ENCODE data around the gene RNF208.

RNF208 gene

DNA sequence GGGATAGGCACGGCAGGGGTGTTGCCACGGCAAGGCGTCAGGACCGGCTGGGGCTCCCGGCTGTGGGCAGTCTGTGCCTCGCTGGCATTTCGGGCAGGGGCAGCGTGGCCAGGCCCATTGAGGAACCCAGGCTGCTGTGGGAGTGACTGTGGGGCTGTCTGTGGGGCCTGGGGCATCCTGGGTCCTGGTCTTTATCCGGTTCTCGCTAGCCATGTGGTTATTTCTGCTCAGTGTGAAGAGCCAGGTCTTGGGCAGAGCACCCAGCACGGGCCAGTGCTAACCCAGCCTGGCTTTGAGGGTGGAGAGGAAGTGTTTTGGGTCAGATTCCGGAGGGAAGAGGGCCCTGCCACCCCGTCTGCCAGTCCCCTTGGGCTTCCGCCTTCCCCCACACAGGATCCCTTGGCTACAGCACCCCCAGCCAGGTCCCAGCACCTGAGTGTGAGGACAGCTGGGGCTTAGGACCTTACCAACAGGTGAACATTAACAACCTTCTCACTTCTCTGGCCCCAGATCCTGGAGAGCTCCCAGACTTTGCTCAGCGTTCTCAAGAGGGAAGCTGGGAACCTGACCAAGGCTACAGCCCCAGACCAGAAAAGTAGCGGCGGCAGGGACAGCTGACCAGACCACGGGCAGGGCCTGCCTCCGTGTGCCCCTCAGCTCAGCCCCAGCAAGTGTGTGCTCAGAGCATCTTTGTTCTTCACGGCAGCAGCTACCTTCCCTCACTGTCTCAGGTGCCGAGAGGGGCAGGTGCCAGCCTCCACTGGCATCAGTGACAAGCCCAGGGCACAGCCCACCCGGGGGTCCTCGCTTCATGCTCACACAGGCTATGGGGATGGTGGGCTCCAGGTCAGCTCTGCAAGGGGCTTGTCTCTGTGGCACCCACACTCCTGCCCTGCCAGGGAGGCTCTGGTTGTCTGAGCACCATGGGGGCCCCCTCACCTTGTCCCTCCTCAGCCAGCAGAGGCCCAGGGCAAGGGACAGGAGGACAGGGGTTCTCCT, 32.4 kb downstream of the RNF208 start:
- no peak for DNase-seq

DNA sequence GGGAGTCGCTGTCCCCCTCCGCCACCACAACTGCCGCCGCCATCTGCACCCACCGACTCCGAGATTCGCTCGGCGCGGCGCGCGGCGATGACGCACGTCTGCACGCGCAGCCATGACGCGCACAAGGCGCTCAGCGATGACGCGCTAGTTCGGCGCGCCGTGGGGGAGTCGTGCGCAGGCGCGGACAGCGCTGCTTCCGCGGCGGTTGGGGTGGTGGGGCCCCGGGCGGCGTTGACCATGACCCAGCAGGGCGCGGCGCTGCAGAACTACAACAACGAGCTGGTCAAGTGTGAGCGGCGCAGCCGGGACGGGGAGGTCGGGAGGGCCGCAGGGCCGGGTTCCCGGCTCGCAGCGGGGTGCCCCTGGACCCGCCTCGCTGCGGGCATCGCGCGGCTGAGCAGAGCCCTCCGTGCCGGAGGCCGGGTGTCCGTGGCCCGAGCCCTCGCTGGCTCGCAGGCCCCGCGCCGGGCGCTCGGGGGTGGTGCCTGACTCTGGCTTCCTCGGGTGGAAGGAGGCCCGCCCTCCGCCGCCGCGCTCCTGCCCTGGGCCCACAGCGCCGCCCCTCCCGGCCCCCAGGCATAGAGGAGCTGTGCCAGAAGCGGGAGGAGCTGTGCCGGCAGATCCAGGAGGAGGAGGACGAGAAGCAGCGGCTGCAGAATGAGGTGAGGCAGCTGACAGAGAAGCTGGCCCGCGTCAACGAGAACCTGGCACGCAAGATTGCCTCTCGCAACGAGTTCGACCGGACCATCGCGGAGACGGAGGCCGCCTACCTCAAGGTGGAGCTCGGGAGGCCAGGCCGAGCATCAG, 33.3 kb downstream of the RNF208 start, which contains the start of the genes ANAPC2 and SSNA1:
Gene ANAPC2, minus strand, starts transcription at position 71 of the 807 bp plus-strand sequence. Its CDS starts 28 bp downstream, at position 43.
Gene SSNA1, plus strand, starts transcription at position 187 of the 807 bp plus-strand sequence. Its CDS starts 51 bp downstream, at position 238.
- DNase-seq = peak; percentile 97

DNA sequence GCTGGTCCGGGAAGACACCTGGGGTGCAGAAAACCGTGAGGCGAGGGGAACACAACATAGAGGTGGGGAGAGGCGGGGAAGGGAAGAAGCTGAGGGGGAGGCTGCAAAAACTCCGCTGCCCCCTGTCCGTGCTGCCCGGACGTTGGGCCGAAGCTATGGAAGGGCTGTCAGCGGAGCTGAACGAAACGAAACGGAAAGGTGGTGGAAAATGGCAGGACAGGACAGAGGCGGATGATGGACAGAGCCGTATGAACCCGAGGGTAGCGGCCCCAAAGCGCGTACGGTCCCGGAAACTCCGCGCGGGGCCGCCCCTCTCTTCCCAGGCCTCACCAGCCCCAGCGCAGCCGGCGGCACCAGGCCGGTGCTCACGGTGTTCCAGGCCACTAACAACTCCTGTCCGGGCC, 34.0 kb downstream of the RNF208 start:
- DNase-seq = no peak

DNA sequence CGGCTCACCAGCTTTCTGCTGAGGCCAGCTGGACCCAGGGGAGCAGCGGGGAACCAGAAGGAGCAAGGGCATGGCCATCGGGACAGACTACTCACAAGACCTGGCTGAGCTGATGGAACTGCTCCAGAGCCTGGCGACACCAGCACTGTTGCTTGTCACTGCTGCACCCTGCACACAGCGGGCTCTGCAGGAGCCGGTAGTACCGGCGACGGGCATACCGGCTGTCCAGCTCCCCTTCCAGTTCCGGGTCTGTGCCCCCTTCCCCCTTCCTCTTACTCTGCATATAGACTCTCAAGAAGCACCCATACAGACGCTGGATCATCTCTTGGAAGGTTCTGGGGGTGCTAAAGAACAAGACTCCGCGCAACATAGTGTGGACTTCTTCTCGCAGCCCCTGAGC, 34.7 kb downstream of the RNF208 start:
- DNase-seq = no peak

DNA sequence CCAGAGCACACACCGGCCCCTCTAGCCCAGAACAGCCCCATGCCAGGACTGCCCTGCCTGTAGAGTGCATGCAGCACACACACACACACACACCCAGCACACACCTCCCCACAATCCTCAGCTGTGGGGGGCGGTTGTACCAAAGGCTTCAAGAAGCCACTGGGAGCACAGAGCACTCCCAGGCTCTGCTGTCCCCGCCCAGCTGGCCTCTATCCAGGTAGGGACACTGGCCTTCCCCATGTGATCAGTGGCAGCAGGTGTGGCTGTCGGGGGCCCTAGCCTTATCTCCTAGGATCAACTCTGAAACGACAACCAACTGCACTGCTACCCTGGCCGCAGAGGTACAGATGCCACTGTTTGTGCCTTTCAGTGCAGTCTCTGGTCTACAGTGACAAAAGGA, 35.7 kb downstream of the RNF208 start:
- no peak for DNase-seq

DNA sequence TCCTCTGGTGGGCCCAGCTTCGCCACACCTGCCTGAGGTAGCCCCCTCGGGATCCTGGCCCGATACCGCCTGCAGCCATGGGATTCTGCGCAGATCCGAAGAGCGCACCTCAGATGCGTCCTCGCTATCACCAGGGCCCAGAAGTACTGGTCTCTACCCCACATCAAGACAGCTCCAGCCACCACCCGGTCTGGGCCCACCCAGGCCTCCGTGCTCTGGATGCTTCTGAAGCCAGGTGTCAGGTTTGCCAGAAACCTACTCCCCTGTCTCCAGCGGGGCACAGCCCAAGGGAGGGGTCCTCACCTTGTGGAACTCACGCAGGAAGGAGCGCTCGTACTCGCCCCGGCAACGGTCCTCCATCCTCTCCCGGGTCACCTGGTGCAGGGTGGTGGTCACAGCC, 36.1 kb downstream of the RNF208 start:
- no peak for DNase-seq

DNA sequence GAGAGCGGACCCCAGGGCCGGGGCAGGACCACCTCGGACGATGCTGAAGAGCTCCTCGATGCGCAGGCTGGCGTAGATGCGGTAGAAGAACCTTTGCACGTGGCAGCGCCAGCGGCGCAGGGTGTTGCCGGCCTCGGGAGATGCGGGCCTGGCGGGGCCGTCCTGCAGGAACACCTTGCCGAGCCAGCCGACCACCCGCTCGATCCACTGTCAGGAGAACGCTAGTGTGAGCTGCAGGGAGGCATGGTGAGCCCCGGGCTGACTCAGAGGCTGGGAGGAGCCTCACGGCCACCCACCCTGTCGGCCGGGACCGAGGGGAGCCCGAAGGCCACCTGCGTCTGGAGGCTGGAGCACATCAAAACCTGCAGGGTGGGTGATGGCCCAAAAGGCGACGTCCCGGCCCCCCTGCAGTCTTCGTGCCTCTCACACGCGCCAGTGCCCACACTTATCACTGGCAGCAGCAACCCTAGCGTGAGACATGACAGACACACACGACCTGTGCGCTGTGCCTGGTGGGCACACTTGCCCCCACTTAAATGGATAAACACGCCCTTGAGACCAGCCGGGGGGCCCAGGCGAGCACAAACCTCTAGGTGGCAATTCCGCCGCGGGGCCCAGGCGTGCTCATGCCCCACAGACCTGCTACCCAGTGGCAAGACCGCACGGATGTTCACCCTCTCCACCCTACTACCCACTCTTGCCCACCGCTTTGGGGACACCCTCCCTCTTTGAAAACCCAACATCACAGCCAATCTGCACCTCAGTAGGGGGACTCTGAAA, 37.0 kb downstream of the RNF208 start:
- DNase-seq = no peak

DNA sequence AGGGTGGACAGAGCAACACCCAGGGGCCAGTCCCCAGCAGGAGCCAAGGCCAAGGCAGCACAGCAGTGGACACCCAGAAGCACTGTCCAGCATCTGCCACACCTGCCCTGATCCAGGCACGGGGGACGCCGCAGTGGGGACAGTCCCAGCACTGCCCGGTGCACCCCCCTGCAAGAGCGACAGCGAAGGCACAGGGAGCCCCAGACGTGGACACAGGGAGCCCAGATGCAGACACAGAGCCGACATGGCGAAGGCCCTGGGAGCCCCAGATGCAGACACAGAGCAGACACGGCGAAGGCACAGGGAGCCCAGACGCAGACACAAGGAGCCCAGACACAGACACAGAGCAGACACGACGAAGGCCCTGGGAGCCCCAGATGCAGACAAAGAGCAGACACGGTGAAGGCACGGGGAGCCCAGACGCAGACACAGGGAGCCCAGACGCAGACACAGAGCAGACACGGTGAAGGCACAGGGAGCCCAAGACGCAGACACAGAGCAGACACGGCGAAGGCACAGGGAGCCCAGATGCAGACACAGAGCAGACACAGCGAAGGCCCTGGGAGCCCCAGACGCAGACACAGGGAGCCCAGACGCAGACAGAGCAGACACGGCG, 38.0 kb downstream of the RNF208 start:
- DNase-seq = no peak

GRCh38 chr9:137182836-137183235, 39.2 kb downstream of the RNF208 start:
- DNase-seq = no peak

DNA sequence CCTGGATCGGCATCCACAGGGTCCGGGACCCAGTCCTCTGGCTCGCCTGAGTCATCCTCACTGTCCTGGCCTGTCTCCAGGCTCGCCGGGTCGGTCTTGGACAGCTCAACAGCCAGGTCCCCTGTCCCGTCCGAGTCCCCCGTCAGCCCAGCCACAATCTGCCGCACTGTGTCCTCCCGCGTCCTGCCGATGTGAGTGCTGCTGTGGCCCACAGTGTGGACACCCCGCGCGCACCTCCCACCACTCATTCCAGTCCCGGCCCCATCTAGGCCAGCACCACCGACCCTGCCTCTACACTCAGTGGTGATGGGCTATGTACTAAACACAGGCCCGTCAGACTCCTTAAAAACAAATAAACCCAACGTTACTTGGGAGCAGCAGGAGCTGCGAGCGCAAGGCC, 40.4 kb downstream of the RNF208 start:
- DNase-seq = no peak

DNA sequence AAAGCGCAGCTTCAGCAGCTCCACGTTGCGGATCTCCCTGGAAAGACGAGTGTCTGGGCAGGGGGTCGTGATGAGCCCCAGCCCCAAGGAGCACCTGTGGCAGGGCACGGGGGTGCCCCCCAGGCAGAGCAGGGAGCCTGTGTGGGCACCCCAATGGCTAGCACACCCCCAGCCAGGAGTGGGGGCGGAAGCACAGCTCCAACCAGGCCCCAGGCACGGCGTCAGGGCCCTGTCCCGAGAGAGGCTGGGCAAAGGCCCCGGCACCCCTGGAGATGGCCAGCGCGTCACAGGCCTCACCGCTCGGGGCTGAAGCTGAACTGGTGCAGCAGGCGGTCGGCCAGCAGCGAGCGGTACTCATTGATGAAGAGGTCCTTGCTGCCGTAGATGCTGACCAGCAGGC, 41.5 kb downstream of the RNF208 start:
- DNase-seq = no peak

DNA sequence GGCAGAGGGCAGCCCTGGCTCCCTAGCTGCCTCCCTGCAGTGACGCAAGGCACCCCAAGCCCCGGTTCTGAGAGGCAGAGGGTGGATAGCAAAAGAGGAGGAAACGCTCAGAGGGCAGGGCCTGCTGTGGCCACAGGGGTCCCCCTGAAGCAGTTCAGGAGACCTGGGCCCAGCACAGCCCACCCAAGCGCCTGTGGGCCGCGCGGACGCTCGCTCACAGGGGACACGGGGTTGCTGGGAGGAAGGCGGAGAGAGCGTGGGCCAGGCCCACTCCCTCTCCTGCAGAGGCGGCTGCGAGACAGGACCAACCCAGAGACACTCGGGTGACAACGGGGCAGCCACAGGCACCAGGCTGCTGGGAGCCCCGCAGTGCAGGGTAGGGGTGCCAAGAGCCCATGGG, 42.3 kb downstream of the RNF208 start:
- DNase-seq = no peak

GRCh38 chr9:137178939-137179630, 43.0 kb downstream of the RNF208 start:
- DNase-seq = no peak

DNA sequence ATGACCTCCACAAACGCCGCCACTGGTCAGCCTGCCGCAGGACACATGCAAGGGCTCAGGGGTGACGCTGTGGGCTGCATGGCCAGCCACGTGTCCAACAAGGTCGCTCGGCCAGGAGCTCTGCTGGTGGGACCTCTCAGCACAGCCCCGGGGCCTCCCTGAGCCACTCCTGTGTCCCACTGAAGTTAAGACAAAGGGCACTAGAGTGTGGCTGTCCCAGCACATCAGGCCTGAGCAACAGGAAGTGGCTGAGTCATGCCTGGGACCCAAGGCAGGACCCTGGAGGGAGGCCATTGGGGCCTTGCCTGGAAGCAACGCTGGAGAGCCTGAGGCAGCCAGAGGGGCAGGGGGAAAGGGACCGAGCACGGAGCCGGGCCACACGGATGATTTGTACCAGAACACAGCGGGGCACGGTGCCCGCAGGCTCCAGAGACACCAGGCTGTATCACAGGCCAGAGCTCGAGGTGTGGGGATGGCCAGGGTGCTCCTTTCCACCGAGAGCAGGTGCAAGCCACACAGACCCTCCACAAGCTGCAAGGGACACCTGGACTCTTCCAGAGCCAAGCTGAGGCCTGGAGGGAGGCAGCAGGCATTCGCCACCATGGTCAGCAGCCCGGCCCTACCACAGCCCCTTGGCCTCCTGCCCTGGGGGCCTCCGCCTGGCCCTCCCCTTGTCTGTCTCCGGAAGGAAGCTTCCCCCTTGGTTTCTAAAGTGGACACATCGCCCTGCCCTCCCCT, 43.7 kb downstream of the RNF208 start:
- no peak for DNase-seq

DNA sequence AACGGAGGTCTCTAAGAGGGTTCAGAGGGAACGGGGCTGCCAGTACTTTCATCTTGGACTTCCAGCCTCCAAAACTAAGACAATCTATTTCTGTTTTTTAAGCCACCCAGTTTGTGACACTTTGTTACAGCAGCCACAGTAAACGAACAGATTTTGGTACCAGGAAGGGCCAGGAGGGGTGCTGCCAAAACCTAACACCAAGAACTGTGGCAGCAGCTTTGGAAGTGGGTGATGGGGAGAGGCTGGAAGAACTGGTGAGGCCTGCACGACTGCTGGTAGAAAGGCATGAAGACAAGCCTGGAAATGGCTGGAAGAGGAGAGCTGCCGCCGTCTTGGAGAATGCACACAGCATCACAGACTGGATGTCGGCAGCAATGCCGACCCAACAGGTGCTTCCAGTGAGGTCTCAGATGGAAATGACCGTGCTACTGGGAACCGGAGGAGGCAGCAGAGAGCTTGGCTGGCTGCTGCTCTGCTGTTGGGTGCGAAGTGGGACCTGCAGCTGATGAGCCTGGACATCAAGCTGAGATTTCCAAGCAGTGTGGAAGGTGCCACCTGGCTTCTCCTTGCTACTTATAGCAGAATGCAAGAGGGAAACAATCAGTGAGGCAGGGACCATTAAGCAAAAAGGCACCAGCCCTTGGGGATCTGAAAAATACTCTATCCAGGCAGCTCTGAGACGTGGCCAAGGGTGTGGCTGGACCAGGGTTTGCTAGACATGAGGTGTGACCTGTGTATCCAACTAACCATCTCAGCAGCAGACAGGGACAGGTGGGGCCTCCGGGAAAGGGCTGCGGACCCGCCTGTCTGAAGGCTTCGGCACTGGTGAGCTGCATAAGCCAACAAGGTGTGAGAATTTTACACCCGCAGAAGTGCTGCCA, 45.5 kb downstream of the RNF208 start:
- peak; percentile 33 for DNase-seq

DNA sequence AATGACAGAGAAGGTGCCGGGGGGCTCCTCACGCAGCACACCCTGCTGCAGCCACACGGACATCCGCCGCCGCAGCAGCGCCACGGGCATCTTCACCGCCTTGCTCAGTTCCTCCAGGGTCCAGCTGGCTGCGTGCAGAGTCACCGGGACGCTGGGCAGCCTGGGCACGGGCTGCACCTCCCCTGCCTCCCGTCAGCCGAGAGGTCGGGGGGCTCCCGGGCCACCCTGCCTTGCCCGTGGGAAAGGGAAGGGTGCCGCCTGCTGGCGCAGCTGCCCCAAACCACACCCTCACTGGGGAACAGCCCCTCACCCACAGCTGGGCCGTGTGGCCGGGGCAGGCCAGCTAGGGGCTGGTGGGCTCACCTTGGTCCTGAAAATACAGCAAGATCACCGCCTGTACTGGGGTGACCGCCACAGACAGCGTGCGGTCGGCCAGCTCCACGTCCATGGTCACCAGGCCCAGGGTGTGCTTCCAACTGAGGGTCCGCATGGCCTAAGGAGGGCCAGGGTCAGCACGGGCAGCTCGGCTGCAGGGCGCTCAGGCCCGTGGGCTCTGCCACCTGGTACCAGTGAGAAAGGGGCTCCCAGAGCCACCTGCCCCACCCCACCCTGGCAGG, 46.6 kb downstream of the RNF208 start:
- no peak for DNase-seq

- DNase-seq = no peak
Measured at GRCh38 chr9:137174722-137175293, 47.2 kb downstream of the RNF208 start.

GRCh38 chr9:137173796-137174664, 48.0 kb downstream of the RNF208 start:
- no peak for DNase-seq
